ENCODE measurements around the gene ARHGEF2.

DNA sequence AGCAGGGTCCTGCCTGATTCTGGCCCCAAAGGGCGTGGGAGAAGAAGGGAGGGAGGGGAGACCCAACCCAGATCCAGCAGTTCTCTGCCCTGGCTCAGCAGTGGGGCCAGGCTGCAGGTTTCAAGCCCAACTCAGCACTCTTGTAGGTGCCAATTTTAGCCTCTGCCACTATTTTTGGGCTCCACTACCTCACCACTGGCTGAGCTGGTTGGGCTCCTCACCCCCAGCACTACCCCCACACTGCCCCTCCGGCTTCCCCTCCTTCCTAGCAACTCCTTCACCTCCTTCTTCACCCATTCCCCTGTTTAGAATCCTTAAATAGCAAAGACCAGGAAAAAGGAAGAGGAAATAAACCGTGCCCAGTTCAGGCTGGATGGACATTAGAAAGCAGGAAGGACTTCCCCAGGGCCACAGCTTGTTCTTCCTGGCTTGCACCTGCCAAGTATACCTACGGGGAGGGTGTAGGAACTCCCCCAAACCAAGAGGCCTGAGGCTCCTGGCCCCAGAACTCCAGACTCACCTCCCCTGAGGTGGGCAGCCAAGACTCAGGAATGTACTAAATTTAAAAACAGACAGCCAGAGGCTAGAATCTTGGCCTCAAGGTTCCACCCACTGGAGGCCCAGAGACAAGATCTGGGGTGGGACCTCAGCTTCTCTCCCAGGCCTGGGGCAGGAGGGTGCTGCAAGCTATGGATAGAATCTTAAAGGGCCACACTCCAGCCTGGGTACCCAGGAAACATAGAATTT lies 1.4 kb upstream of the ARHGEF2 start:
- TF ChIP-seq, protein P1, sequence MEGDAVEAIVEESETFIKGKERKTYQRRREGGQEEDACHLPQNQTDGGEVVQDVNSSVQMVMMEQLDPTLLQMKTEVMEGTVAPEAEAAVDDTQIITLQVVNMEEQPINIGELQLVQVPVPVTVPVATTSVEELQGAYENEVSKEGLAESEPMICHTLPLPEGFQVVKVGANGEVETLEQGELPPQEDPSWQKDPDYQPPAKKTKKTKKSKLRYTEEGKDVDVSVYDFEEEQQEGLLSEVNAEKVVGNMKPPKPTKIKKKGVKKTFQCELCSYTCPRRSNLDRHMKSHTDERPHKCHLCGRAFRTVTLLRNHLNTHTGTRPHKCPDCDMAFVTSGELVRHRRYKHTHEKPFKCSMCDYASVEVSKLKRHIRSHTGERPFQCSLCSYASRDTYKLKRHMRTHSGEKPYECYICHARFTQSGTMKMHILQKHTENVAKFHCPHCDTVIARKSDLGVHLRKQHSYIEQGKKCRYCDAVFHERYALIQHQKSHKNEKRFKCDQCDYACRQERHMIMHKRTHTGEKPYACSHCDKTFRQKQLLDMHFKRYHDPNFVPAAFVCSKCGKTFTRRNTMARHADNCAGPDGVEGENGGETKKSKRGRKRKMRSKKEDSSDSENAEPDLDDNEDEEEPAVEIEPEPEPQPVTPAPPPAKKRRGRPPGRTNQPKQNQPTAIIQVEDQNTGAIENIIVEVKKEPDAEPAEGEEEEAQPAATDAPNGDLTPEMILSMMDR (IDR thresholded peaks at IDR 0.05): no peak
- no peak for TF ChIP-seq POLR2A (IDR thresholded peaks at IDR 0.05)

All from thyroid gland (tissue), 4 donors.